Measurements from ENCODE around the gene RAPGEF1.

- TF ChIP-seq EZH2 (IDR thresholded peaks at IDR 0.05; ENCODE audit: insufficient read depth, poor library complexity, severe bottlenecking) = no peak
- TF ChIP-seq EZH2phosphoT487 (IDR thresholded peaks at IDR 0.05; ENCODE audit: insufficient read depth, low read depth) = no peak
Measured at GRCh38 chr9:131587906-131588305, 152.0 kb downstream of the RAPGEF1 start.
